C4-2B (cell line): Measurements from ENCODE around the gene MAML3.

ENCODE experiments used
- CTCF ChIP-seq: fragments of 450-650 bp; conservative IDR thresholded peaks from 2 replicates; pipeline ENCODE4 v1.5.1; 2017; ENCODE audit warnings: mild to moderate bottlenecking
- ZFX ChIP-seq: fragments of 450-650 bp; IDR thresholded peaks from 2 replicates; pipeline ENCODE4 v1.6.1; 2017

- TF ChIP-seq CTCF (no peak), ZFX (no peak)
Observed at GRCh38 chr4:140068271-140068670, 85.7 kb downstream of the MAML3 start.
